ENCODE data around the gene PRX. TPM values are rescaled to one million over a fixed set of nuclear protein-coding genes. Genes with fewer than 3 reads are reported as not detected.

Gene PRX
- total RNA-seq, 1 donor from 2014 or later, result 0.96 TPM

GRCh38 chr19:40424637-40425449 lies 11.7 kb upstream of the PRX start:
- no peaks in the 10 kb centered on the region for H3K27me3 Mint-ChIP-seq
- H3K4me1 Mint-ChIP-seq (ENCODE audit: low read depth), result peaks cover 12% of the 10 kb centered on the region
- DNase-seq (ENCODE audit: low spot score, unreplicated experiment), result no peak
- TF ChIP-seq CTCF (IDR thresholded peaks at IDR 0.05; ENCODE audit: unreplicated experiment), result peak; percentile 91
- no peaks in the 10 kb centered on the region for H3K9me3 Mint-ChIP-seq (ENCODE audit: low read depth)
- no peaks in the 10 kb centered on the region for H3K36me3 Mint-ChIP-seq (ENCODE audit: insufficient read depth)
- peak overlapping the region; percentile 91 for H3K4me3 Mint-ChIP-seq (ENCODE audit: low read depth)
- peak overlapping the region; percentile 95 for H3K27ac Mint-ChIP-seq

- peaks cover 12% of the 10 kb centered on the region for H3K4me1 Mint-ChIP-seq (ENCODE audit: low read depth)
- H3K9me3 Mint-ChIP-seq (ENCODE audit: low read depth), result no peaks in the 10 kb centered on the region
- no peak overlapping the region for H3K4me3 Mint-ChIP-seq (ENCODE audit: low read depth)
- no peaks in the 10 kb centered on the region for H3K36me3 Mint-ChIP-seq (ENCODE audit: insufficient read depth)
- DNase-seq (ENCODE audit: low spot score, unreplicated experiment), result no peak
- H3K27ac Mint-ChIP-seq, result peak overlapping the region; percentile 81
- TF ChIP-seq CTCF (IDR thresholded peaks at IDR 0.05; ENCODE audit: unreplicated experiment), result no peak
- no peaks in the 10 kb centered on the region for H3K27me3 Mint-ChIP-seq
Measured at GRCh38 chr19:40423938-40424337, 10.8 kb upstream of the PRX start.

GRCh38 chr19:40422748-40423566 lies 9.8 kb upstream of the PRX start:
- Mint-ChIP-seq H3K27me3 (peaks cover 2% of the 10 kb centered on the region), H3K27ac (peak overlapping the region; percentile 77), H3K9me3 (ENCODE audit: low read depth) (no peaks in the 10 kb centered on the region), H3K36me3 (ENCODE audit: insufficient read depth) (no peaks in the 10 kb centered on the region), H3K4me1 (ENCODE audit: low read depth) (peaks cover 12% of the 10 kb centered on the region), H3K4me3 (ENCODE audit: low read depth) (no peak overlapping the region)
- TF ChIP-seq CTCF (IDR thresholded peaks at IDR 0.05; ENCODE audit: unreplicated experiment), result no peak
- DNase-seq (ENCODE audit: low spot score, unreplicated experiment), result no peak

- no peak for TF ChIP-seq CTCF (IDR thresholded peaks at IDR 0.05; ENCODE audit: unreplicated experiment)
- Mint-ChIP-seq H3K27ac (peak overlapping the region; percentile 97), H3K4me3 (ENCODE audit: low read depth) (no peak overlapping the region), H3K36me3 (ENCODE audit: insufficient read depth) (no peaks in the 10 kb centered on the region), H3K9me3 (ENCODE audit: low read depth) (no peaks in the 10 kb centered on the region), H3K4me1 (ENCODE audit: low read depth) (peaks cover 12% of the 10 kb centered on the region), H3K27me3 (peaks cover 2% of the 10 kb centered on the region)
- no peak for DNase-seq (ENCODE audit: low spot score, unreplicated experiment)
Measured at GRCh38 chr19:40421993-40422747, 9.0 kb upstream of the PRX start.

Measured in progenitor cell of endocrine pancreas (in vitro differentiated cells).